Measurements from ENCODE around the gene DLGAP1. TPM values are rescaled to one million over a fixed set of nuclear protein-coding genes. Genes with fewer than 3 reads are reported as not detected.
A peak's percentile ranks its signal among the peaks of the same experiment; 100 is the strongest.
"Not testable (repeated sequence)": the region's sequence is repeated elsewhere in the genome, so short reads cannot be mapped to it uniquely, and the experiment has no call there.

Gene DLGAP1
- polyA plus RNA-seq, 1 donor, result 1.5 TPM

GRCh38 chr18:4069183-4069582 is 385.9 kb downstream of the DLGAP1 start:
- no peak for DNase-seq

GRCh38 chr18:4068552-4069158 is 386.5 kb downstream of the DLGAP1 start:
- peak; percentile 39 for DNase-seq

- no peak for DNase-seq
Measured at GRCh38 chr18:4063545-4063944, 391.6 kb downstream of the DLGAP1 start.

GRCh38 chr18:4060427-4061281 is 394.5 kb downstream of the DLGAP1 start:
- no peak for DNase-seq

- no peak for DNase-seq
Measured at GRCh38 chr18:4058179-4058578, 396.9 kb downstream of the DLGAP1 start.

GRCh38 chr18:4040391-4041092 is 414.6 kb downstream of the DLGAP1 start:
- DNase-seq, result no peak

GRCh38 chr18:4035521-4035920 is 419.6 kb downstream of the DLGAP1 start:
- no peak for DNase-seq

GRCh38 chr18:4034815-4035214 is 420.3 kb downstream of the DLGAP1 start:
- not testable (repeated sequence) for DNase-seq

GRCh38 chr18:4026542-4026941 is 428.6 kb downstream of the DLGAP1 start:
- no peak for DNase-seq

GRCh38 chr18:4024702-4025101 is 430.4 kb downstream of the DLGAP1 start:
- DNase-seq, result no peak

- not testable (repeated sequence) for DNase-seq
Measured at GRCh38 chr18:4022749-4023148, 432.4 kb downstream of the DLGAP1 start.

GRCh38 chr18:4020026-4020425 is 435.1 kb downstream of the DLGAP1 start:
- DNase-seq, result no peak

GRCh38 chr18:4017480-4017879 is 437.6 kb downstream of the DLGAP1 start:
- no peak for DNase-seq

- DNase-seq, result no peak
Measured at GRCh38 chr18:4016391-4017049, 438.6 kb downstream of the DLGAP1 start.

- no peak for DNase-seq
Measured at GRCh38 chr18:4007846-4008245, 447.3 kb downstream of the DLGAP1 start.

- DNase-seq, result no peak
Measured at GRCh38 chr18:4004183-4004829, 450.8 kb downstream of the DLGAP1 start.

GRCh38 chr18:3998698-3999333 is 456.3 kb downstream of the DLGAP1 start:
- no peak for DNase-seq

- peak; percentile 60 for DNase-seq
Measured at GRCh38 chr18:3995476-3996102, 459.5 kb downstream of the DLGAP1 start.

GRCh38 chr18:3993941-3994687 is 461.0 kb downstream of the DLGAP1 start:
- DNase-seq, result no peak

- no peak for DNase-seq
Measured at GRCh38 chr18:3985664-3986063, 469.4 kb downstream of the DLGAP1 start.

- DNase-seq, result no peak
Measured at GRCh38 chr18:3985020-3985419, 470.1 kb downstream of the DLGAP1 start.
